Uterus (tissue), 4 donors: ENCODE data around the gene LMAN2. TPM values are rescaled to one million over a fixed set of nuclear protein-coding genes. Genes with fewer than 3 reads are reported as not detected.

Experiments
- DNase-seq, 2 donors: peaks; one replicate each; pipeline ENCODE4 v3.0.0-alpha.2; 2019 to 2020
- H3K27ac ChIP-seq, 2 donors: fragments of 200-600 bp; sonication (generic); 1 replicate in 1 of 2; 2 replicates in 1 of 2; pipeline ENCODE4 v1.5.1; 2016 to 2018
- H3K27me3 ChIP-seq, 2 donors: fragments of 200-600 bp; sonication (generic); one replicate each; pipeline ENCODE4 v1.5.1; 2018 to 2019; ENCODE audit warnings: control low read depth in 1 of 2
- H3K36me3 ChIP-seq, 2 donors: fragments of 200-600 bp; sonication (generic); one replicate each; pipeline ENCODE4 v1.5.1; 2019; ENCODE audit warnings: control low read depth in 1 of 2
- H3K4me1 ChIP-seq, 2 donors: fragments of 200-600 bp; sonication (generic); one replicate each; pipeline ENCODE4 v1.5.1; 2018 to 2019; ENCODE audit warnings: control low read depth in 1 of 2
- H3K4me3 ChIP-seq, 2 donors: fragments of 200-600 bp; sonication (generic); 1 replicate in 1 of 2; 2 replicates in 1 of 2; pipeline ENCODE4 v1.5.1; 2018 to 2019; ENCODE audit warnings: mild to moderate bottlenecking in 1 of 2
- H3K9me3 ChIP-seq, 2 donors: fragments of 200-600 bp; sonication (generic); one replicate each; pipeline ENCODE4 v1.5.1; 2019; ENCODE audit warnings: control low read depth in 1 of 2
- CTCF ChIP-seq, 4 experiments: fragments of 200-600 bp in 2 of 4; fragments of 450-650 bp in 2 of 4; sonication (generic) in 2 of 4; IDR thresholded peaks; one replicate each; pipeline ENCODE4 v1.5.1; 2016 to 2019; ENCODE audit warnings: antibody characterized with exemption in 4 of 4, mild to moderate bottlenecking in 2 of 4, moderate library complexity in 1 of 4
- POLR2A ChIP-seq, 2 donors: fragments of 450-650 bp; IDR thresholded peaks; one replicate each; pipeline ENCODE4 v1.6.1; 2016; ENCODE audit warnings: antibody characterized with exemption in 2 of 2, mild to moderate bottlenecking in 1 of 2, moderate library complexity in 1 of 2
- intact Hi-C: fragments of 100-400 bp; cut with DNase I; formaldehyde crosslinking; loops from one replicate; pipeline ENCODE4 v1.15.1; 2023; ENCODE audit warnings: low total_unique reads
- total RNA-seq, 4 donors: library from RNA; depleted of rRNA in 3 of 4; stranded (reverse); fragments of >200 nt in 3 of 4; gene quantifications; one replicate each; pipeline versions ENCODE4 v1.1.0 to v1.2.4, GENCODE V29; 2014 to 2023
- donor health status: DM: yes; HTN: yes; CAD: no.

Gene LMAN2
- total RNA-seq, 4 donors from 2014 or later, result 83.2 to 210 (median 170) TPM

GRCh38 chr5:177329883-177330282 lies 21.6 kb downstream of the LMAN2 start:
- no peak for TF ChIP-seq CTCF (IDR thresholded peaks at IDR 0.05)
- no peak for TF ChIP-seq POLR2A (IDR thresholded peaks at IDR 0.05)
- H3K4me1 ChIP-seq, result no peaks in the 10 kb centered on the region
- no peak overlapping the region for H3K27ac ChIP-seq
- no peaks in the 10 kb centered on the region for H3K27me3 ChIP-seq
- no peaks in the 10 kb centered on the region for H3K9me3 ChIP-seq
- intact Hi-C loops, result no loop called here
- no peak for DNase-seq
- no peak overlapping the region for H3K4me3 ChIP-seq
- no peaks in the 10 kb centered on the region for H3K36me3 ChIP-seq

DNA sequence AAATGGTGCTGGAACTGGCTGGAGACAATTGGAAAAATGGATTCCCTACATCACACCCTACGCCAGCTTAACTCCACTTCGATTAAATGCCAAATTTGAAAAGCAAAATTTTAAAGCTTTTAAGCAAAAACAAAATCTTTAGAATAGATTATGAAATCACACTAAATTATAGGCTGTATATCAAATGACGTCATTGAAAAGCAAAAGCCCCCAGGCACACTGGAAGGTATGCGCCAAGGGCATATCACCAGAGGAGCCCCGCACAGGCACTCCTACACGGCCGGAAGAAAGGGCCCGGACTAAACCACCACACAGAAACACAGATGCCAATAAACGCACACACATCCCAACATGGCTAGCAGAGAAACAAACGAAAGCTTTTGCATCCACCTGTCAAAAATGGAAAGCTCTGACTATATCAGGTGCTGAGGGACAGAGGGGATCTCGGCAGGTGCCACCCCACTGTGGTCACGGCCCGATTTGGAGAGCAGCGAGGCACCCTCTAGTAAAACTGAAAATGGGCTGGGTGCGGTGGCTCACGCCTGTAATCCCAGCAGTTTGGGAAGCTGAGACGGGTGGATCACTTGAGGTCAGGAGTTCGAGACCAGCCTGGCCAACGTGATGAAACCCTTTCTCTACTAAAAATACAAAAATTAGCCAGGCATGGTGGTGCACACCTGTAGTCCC lies 22.8 kb downstream of the LMAN2 start:
- Histone ChIP-seq H3K27ac (peak overlapping the region; percentile 42 to 53), H3K27me3 (no peaks in the 10 kb centered on the region), H3K4me1 (no peaks in the 10 kb centered on the region), H3K9me3 (no peaks in the 10 kb centered on the region), H3K36me3 (no peaks in the 10 kb centered on the region), H3K4me3 (no peak overlapping the region)
- DNase-seq, result no peak
- intact Hi-C loops, result no loop called here
- no peak for TF ChIP-seq POLR2A (IDR thresholded peaks at IDR 0.05)
- no peak for TF ChIP-seq CTCF (IDR thresholded peaks at IDR 0.05)

DNA sequence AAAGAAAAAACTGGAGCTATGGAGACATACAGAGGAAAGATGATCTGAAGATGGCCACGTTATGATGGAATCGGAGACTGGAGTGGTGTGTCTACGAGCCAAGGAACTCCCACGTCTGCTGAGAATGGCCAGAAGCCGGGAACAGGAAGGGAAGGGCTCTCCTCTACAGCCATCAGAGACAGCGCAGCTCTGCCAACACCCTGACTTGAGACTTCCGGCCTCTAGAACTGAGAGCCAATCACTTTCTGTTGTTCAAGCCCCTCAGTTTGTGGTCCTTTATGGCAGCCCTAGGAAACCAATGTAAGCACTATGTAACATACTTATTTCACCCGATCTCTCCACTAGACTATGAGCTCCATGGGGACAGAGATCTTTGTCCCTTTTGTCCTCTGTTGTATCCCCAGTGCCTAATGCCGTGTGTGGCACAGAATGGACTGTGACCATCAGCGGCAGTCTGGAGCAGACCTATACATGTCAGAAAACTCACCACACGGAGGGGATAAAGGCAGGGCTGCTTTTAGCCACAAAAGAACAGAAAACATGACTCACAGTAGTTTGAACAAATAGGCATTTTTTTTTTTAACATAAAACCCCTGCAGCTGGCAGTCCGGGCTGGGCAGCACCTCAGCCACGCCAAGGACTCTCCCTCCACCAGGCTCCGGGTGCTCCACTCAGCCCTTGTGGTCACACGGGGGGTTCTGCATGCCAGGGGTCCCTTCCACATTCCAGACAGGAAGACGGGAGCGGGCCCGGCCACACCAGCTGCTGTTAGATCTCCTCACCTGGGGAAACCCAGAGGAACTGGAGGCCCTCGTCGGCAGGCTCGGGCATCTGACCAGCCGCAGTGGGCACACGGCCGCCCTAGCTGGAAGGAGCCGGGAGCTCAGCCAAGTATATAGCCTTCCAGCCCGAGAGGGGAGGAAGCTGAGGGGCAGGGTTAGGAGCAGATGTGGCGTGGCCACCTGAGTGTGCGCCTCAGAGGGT lies 23.6 kb downstream of the LMAN2 start:
- DNase-seq, result peak in 1 of 2 donors; percentile 54
- Histone ChIP-seq H3K27me3 (no peaks in the 10 kb centered on the region), H3K4me3 (no peak overlapping the region), H3K4me1 (no peaks in the 10 kb centered on the region), H3K36me3 (no peaks in the 10 kb centered on the region), H3K9me3 (no peaks in the 10 kb centered on the region), H3K27ac (peak overlapping the region; percentile 42 to 53)
- TF ChIP-seq CTCF (IDR thresholded peaks at IDR 0.05) (no peak), POLR2A (IDR thresholded peaks at IDR 0.05) (no peak)
- intact Hi-C loops, result no loop called here

DNA sequence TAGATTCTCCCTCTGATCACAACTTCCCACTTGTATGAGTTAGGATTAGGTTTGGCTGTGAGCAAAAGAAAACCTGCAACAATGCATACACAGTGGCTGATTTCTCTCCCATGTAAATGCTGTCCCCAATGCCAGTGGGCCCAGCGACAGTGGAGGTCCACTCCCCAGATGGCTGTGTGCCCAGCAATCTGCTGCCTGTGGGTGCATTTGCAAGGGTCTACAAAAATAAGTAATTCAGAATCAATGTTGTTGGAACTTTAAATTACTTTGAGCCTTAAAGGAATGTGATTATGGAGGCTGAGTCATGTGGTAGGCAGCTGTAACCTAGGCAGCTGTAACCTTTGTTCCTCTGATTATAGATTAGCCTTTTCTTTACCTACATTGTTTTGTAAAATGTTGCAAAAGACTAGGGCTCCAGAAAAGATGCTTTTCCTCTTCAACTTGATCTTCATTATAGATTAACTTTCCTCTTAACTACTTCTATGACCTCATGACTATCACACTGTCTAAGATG lies 25.5 kb downstream of the LMAN2 start:
- no peaks in the 10 kb centered on the region for H3K4me1 ChIP-seq
- intact Hi-C loops, result no loop called here
- H3K27ac ChIP-seq, result no peak overlapping the region
- TF ChIP-seq CTCF (IDR thresholded peaks at IDR 0.05), result no peak
- no peak for TF ChIP-seq POLR2A (IDR thresholded peaks at IDR 0.05)
- DNase-seq, result no peak
- H3K9me3 ChIP-seq, result no peaks in the 10 kb centered on the region
- H3K36me3 ChIP-seq, result no peaks in the 10 kb centered on the region
- H3K4me3 ChIP-seq, result no peak overlapping the region
- no peaks in the 10 kb centered on the region for H3K27me3 ChIP-seq

DNA sequence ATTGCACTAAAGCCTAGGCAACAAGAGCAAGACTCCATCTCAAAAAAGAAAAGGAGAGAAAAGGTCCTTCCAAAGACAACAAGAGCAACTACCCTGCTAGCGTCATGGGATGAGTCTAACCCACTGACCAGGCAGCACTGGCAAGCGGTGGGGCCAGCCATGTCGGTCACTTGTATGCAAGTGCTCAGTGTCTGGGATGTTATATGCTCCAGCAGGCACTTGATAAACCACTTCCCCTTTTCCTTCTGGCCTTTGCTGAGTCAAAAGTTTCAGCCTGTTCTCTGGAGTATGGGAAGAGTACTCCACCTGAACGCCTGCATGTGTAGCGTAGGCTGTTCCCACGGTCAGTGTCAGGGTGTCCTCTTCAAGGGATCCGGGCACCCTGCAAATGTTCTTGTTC lies 30.6 kb downstream of the LMAN2 start:
- TF ChIP-seq POLR2A (IDR thresholded peaks at IDR 0.05) (no peak), CTCF (IDR thresholded peaks at IDR 0.05) (no peak)
- no peak for DNase-seq

More for the DNA sequence above, 30.6 kb downstream of the LMAN2 start:
- intact Hi-C loops, result no loop called here
- no peaks in the 10 kb centered on the region for H3K27me3 ChIP-seq
- no peaks in the 10 kb centered on the region for H3K9me3 ChIP-seq
- H3K36me3 ChIP-seq, result no peaks in the 10 kb centered on the region
- no peak overlapping the region for H3K27ac ChIP-seq
- H3K4me3 ChIP-seq, result no peak overlapping the region
- H3K4me1 ChIP-seq, result no peaks in the 10 kb centered on the region
